Ovary (tissue), 9 donors: ENCODE results near the gene ANKFN1. TPM values are rescaled to one million over a fixed set of nuclear protein-coding genes. Genes with fewer than 3 reads are reported as not detected.

ENCODE experiments used
- DNase-seq, 5 donors: peaks; one replicate each; pipeline ENCODE4 v3.0.0-alpha.2; 2019 to 2020
- H3K27ac ChIP-seq, 2 donors: fragments of 200-600 bp; one replicate each; pipeline versions ENCODE4 v1.5.1 to v1.8.0; 2019 to 2022
- H3K27me3 ChIP-seq: fragments of 200-600 bp; one replicate; pipeline ENCODE4 v1.8.0; 2022
- H3K36me3 ChIP-seq: fragments of 200-600 bp; sonication (generic); one replicate; pipeline ENCODE4 v1.5.1; 2019
- H3K4me1 ChIP-seq: one replicate; pipeline ENCODE4 v1.8.1; 2013; ENCODE audit warnings: mild to moderate bottlenecking, moderate library complexity; ENCODE audit not compliant: insufficient read depth
- H3K4me3 ChIP-seq: fragments of 200-600 bp; sonication (generic); one replicate; pipeline ENCODE4 v1.5.1; 2017
- H3K9me3 ChIP-seq, 2 donors: fragments of 200-600 bp in 1 of 2; sonication (generic) in 1 of 2; one replicate each; pipeline versions ENCODE4 v1.5.1 to v1.8.1; 2013 to 2019; ENCODE audit warnings: mild to moderate bottlenecking in 1 of 2, moderate library complexity in 1 of 2
- EP300 ChIP-seq: sonication (generic); formaldehyde crosslinking; IDR thresholded peaks from one replicate; pipeline ENCODE4 v1.6.1; 2017; ENCODE audit warnings: antibody characterized with exemption
- POLR2A ChIP-seq: fragments of 450-650 bp; IDR thresholded peaks from one replicate; pipeline ENCODE4 v1.6.1; 2017; ENCODE audit warnings: antibody characterized with exemption, mild to moderate bottlenecking, moderate library complexity
- WGBS, 3 donors: extraction: QIAGEN DNeasy Blood & Tissue Kit in 1 of 3; methylation state at CpG; one replicate each; pipeline versions ENCODE4 v1.1.5 to v1.1.7; 2013 to 2017; 5-methylcytosine and 5-hydroxymethylcytosine counted together
- intact Hi-C, 4 donors: fragments of 100-400 bp; cut with DNase I; formaldehyde crosslinking; loops; one replicate each; pipeline versions ENCODE4 v1.11.0 to v1.15.1; 2022 to 2023
- polyA plus RNA-seq, 2 donors: library from polyadenylated mRNA; stranded (reverse); fragments of 200-250 nt in 1 of 2; fragments of 350-450 nt in 1 of 2; fragmentation: Illumina TruSeq in 1 of 2; extraction: RNeasy Lipid Tissue Mini Kit (QIAGEN cat#74804) in 1 of 2; gene quantifications; one replicate each; pipeline ENCODE4 v1.2.3, GENCODE V29; 2013 to 2014
- total RNA-seq, 7 donors: library from RNA; depleted of rRNA in 2 of 7; stranded (reverse); fragments of >200 nt in 2 of 7; fragmentation: NEBNext Ultra II Directional in 3 of 7; extraction: Animal tissue kit (Norgen Biotek cat#: 25700) in 3 of 7; gene quantifications; one replicate each; pipeline versions ENCODE4 v1.1.0 to v1.2.4, GENCODE V29; 2016 to 2023
- TF ChIP-seq, protein P1 (sequence below), 3 donors: fragments of 450-650 bp in 2 of 3; fragments of 200-600 bp in 1 of 3; IDR thresholded peaks; one replicate each; pipeline versions ENCODE4 v1.5.1 to v1.8.0; 2016 to 2022; ENCODE audit warnings: antibody characterized with exemption in 3 of 3, mild to moderate bottlenecking in 1 of 3
- donor health status: DM: no; HTN: no; CAD: no; lungs with moderate emphysema.
- donor health status: DM: no; HTN: no; CAD: no.
- donor health status: Bipolar disorder and iron deficiency.
- donor health status: DM: yes; HTN: yes; CAD: no.
- donor health status: DM: no; HTN: no; CAD: no.
- donor health status: DM: yes; HTN: yes; CAD: no.

The ANKFN1 gene
- total and polyA plus RNA-seq, 9 donors: 0.02 to 4.4 (median 0.54) TPM; not detected in 3

DNA sequence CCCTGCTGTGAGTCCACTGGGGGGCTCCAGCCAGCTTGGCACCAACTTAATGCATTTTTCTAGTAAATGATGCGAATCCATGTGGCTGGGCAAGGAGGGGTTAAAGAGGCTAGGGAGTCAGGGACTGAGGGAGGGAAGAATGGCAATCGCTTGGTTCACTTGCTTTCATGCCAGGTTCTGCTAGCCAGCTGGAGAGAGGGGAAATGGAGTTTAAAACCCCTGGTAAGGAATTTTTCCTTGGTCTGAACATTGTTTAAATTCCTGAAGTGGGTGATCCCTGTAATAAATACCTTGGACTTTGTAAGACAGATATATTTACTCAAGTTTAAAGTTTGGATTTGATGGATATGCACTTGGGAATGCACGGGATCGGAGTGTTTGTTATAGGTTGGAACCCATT is 22.8 kb downstream of the ANKFN1 start:
- H3K27me3 ChIP-seq: no peaks in the 10 kb centered on the region
- no peak for TF ChIP-seq POLR2A
- no peak for TF ChIP-seq EP300
- TF ChIP-seq, protein P1, sequence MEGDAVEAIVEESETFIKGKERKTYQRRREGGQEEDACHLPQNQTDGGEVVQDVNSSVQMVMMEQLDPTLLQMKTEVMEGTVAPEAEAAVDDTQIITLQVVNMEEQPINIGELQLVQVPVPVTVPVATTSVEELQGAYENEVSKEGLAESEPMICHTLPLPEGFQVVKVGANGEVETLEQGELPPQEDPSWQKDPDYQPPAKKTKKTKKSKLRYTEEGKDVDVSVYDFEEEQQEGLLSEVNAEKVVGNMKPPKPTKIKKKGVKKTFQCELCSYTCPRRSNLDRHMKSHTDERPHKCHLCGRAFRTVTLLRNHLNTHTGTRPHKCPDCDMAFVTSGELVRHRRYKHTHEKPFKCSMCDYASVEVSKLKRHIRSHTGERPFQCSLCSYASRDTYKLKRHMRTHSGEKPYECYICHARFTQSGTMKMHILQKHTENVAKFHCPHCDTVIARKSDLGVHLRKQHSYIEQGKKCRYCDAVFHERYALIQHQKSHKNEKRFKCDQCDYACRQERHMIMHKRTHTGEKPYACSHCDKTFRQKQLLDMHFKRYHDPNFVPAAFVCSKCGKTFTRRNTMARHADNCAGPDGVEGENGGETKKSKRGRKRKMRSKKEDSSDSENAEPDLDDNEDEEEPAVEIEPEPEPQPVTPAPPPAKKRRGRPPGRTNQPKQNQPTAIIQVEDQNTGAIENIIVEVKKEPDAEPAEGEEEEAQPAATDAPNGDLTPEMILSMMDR (IDR thresholded peaks at IDR 0.05): no peak
- intact Hi-C loops: no loop called here
- no peaks in the 10 kb centered on the region for H3K36me3 ChIP-seq
- no peak for DNase-seq
- no peaks in the 10 kb centered on the region for H3K4me1 ChIP-seq
- H3K4me3 ChIP-seq: no peak overlapping the region
- 19 to 42% (median 28%) methylated on average over 4 of the region's 4 CpGs for WGBS, 3 donors
- no peaks in the 10 kb centered on the region for H3K9me3 ChIP-seq
- no peak overlapping the region for H3K27ac ChIP-seq

DNA sequence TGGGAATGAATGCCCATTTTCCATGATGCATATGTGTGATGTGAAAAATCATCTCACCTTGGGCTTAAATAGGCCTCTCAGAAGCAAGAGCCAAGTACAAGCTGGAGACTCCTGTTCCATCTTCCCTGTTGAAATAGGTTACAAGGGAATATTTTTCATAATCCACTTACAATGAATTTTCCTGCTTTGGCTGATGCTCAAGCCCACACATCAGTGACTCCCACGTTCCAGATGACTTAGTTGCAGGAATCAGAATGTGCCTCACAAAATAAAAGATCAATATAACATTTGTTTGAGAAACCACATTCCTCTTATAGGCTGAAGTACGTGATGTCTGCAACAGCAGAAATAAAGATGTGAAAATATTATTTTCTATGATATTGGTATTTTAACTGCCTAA is 24.1 kb downstream of the ANKFN1 start:
- DNase-seq: no peak
- WGBS, 3 donors: 35 to 54% (median 47%) methylated on average over 2 of the region's 2 CpGs
- Histone ChIP-seq H3K9me3 (no peaks in the 10 kb centered on the region), H3K27me3 (no peaks in the 10 kb centered on the region), H3K36me3 (no peaks in the 10 kb centered on the region), H3K4me3 (no peak overlapping the region), H3K27ac (no peak overlapping the region), H3K4me1 (no peaks in the 10 kb centered on the region)
- intact Hi-C loops: no loop called here
- no peak for TF ChIP-seq EP300
- TF ChIP-seq, protein P1 (IDR thresholded peaks at IDR 0.05): no peak
- TF ChIP-seq POLR2A: no peak

DNA sequence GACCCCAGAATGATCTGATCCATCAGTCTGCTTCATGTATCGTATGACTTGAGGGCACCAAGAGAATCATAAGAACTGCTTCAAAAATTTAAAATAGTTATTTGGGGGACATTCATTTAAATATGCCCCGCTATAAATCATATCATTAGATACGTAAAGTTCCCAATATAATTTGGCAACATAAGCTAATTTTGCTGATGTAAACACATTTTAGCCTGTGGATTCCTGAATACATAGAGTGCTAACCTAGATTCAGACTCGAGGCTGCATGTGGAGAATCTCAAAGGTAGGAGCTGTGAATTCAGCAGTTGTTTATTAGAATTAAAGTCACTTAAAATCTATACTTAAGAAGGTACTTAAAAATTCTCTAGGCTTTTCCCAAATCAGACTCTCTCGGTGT is 24.9 kb downstream of the ANKFN1 start:
- intact Hi-C loops: no loop called here
- no peak for DNase-seq
- TF ChIP-seq POLR2A (no peak), EP300 (no peak)
- TF ChIP-seq, protein P1 (IDR thresholded peaks at IDR 0.05): no peak
- Histone ChIP-seq H3K27me3 (no peaks in the 10 kb centered on the region), H3K36me3 (no peaks in the 10 kb centered on the region), H3K4me3 (no peak overlapping the region), H3K9me3 (no peaks in the 10 kb centered on the region), H3K27ac (no peak overlapping the region), H3K4me1 (no peaks in the 10 kb centered on the region)
- 72 to 88% (median 83%) methylated on average over 5 of the region's 5 CpGs for WGBS, 3 donors

DNA sequence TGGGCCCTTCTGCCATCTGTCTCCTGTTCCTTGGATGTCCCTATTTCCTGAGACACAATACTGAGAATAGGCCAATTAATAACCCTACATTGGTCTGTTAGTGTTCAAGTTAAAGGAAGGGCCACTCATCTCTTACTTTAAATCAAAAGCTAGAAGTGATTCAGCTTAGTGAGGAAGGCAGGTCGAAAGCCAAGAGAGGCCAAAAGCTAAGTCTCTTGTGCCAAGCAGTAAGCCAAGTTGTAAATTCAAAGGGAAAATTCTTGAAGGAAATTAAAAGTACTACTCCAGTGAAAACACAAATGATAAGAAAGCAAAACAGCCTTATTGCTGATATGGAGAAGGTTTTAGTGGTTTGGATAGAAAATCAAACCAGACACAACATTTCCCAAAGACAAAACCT is 28.8 kb downstream of the ANKFN1 start:
- TF ChIP-seq EP300 (no peak), POLR2A (no peak)
- TF ChIP-seq, protein P1 (IDR thresholded peaks at IDR 0.05): no peak
- Histone ChIP-seq H3K27ac (no peak overlapping the region), H3K4me3 (no peak overlapping the region), H3K9me3 (no peaks in the 10 kb centered on the region), H3K4me1 (no peaks in the 10 kb centered on the region), H3K36me3 (no peaks in the 10 kb centered on the region), H3K27me3 (no peaks in the 10 kb centered on the region)
- 15 to 17% (median 15%) methylated on average over 1 of the region's 1 CpG for WGBS, 3 donors
- intact Hi-C loops: no loop called here
- DNase-seq: no peak

DNA sequence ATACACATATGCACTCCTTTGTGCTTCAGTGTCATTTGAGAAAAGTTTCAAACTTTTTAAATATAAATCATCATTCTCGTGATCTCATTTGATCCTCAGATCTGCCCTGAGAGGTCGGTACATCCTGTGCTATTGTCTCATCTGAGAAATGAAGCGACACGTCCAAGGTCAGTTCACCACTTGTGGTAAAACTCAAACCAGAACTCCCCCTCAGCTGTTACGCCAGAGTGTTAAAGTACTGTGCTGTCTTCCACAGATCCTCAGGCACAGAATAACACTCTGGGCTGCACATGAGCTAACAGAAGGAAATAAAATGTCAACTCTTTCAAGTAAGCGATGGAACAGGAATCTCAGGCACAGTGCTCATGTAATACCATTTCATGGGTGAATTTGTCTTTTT is 31.4 kb downstream of the ANKFN1 start:
- TF ChIP-seq POLR2A (no peak), EP300 (no peak)
- TF ChIP-seq, protein P1 (IDR thresholded peaks at IDR 0.05): no peak
- H3K4me3 ChIP-seq: no peak overlapping the region
- intact Hi-C loops: no loop called here
- 31 to 36% (median 34%) methylated on average over 6 of the region's 6 CpGs for WGBS, 3 donors
- no peaks in the 10 kb centered on the region for H3K9me3 ChIP-seq
- no peaks in the 10 kb centered on the region for H3K4me1 ChIP-seq
- DNase-seq: no peak
- no peaks in the 10 kb centered on the region for H3K36me3 ChIP-seq
- no peaks in the 10 kb centered on the region for H3K27me3 ChIP-seq
- no peak overlapping the region for H3K27ac ChIP-seq
